Measurements from ENCODE around the gene HERPUD1. TPM values are rescaled to one million over a fixed set of nuclear protein-coding genes. Genes with fewer than 3 reads are reported as not detected.

Gene HERPUD1
- total RNA-seq, 1 experiment from 2014 or later, result 30.8 TPM

GRCh38 chr16:56903866-56904265 is 28.1 kb upstream of the HERPUD1 start:
- DNase-seq (ENCODE audit: low spot score), result no peak
- Mint-ChIP-seq H3K4me1 (peaks cover 4% of the 10 kb centered on the region), H3K27me3 (ENCODE audit: low read depth) (no peaks in the 10 kb centered on the region; the same call in 1 of the 2 replicates), H3K9me3 (peaks cover 15% of the 10 kb centered on the region), H3K4me3 (no peak overlapping the region), H3K27ac (no peak overlapping the region), H3K36me3 (0 out of 2 replicates have a peak, but pooled peaks cover 6% of the 10 kb centered on the region)
- ChIA-PET POLR2A (interaction anchor here (0.9 kb wide), 1 partner anchor 28 kb away, joined by 3 read pairs; the partner anchor contains the start of gene HERPUD1), CTCF (no interaction called here)
- ATAC-seq, result no peak
- TF ChIP-seq SP1 (CRISPR knock-in tag; conservative IDR thresholded peaks at IDR 0.05) (no peak), CBFB (CRISPR knock-in tag; IDR thresholded peaks at IDR 0.05; ENCODE audit: low read depth) (no peak), GRHL2 (CRISPR knock-in tag; IDR thresholded peaks at IDR 0.05; ENCODE audit: insufficient replicate concordance, severe bottlenecking) (no peak), ZBTB43 (CRISPR knock-in tag; IDR thresholded peaks at IDR 0.05) (no peak), ZNF138 (CRISPR knock-in tag; conservative IDR thresholded peaks at IDR 0.05) (no peak), TEAD1 (CRISPR knock-in tag; IDR thresholded peaks at IDR 0.05) (no peak), ZNF396 (CRISPR knock-in tag; IDR thresholded peaks at IDR 0.05; ENCODE audit: borderline replicate concordance) (no peak), PRRX2 (CRISPR knock-in tag; IDR thresholded peaks at IDR 0.05) (no peak)

GRCh38 chr16:56907401-56907800 is 24.5 kb upstream of the HERPUD1 start:
- ChIA-PET CTCF (no interaction called here), POLR2A (no interaction called here)
- H3K4me1 Mint-ChIP-seq, result peaks cover 36% of the 10 kb centered on the region
- H3K27me3 Mint-ChIP-seq (ENCODE audit: low read depth), result no peaks in the 10 kb centered on the region; the same call in 1 of the 2 replicates
- H3K4me3 Mint-ChIP-seq, result no peak overlapping the region
- TF ChIP-seq CREM (CRISPR knock-in tag; IDR thresholded peaks at IDR 0.05) (no peak), SP1 (CRISPR knock-in tag; conservative IDR thresholded peaks at IDR 0.05) (no peak), NFYB (CRISPR knock-in tag; conservative IDR thresholded peaks at IDR 0.05; ENCODE audit: low read depth) (no peak), RELA (CRISPR knock-in tag; IDR thresholded peaks at IDR 0.05; ENCODE audit: borderline replicate concordance) (no peak), SOX15 (CRISPR knock-in tag; IDR thresholded peaks at IDR 0.05) (no peak), CREB1 (CRISPR knock-in tag; IDR thresholded peaks at IDR 0.05) (no peak), CBFB (CRISPR knock-in tag; IDR thresholded peaks at IDR 0.05; ENCODE audit: low read depth) (no peak)
- TF ChIP-seq, protein P1, sequence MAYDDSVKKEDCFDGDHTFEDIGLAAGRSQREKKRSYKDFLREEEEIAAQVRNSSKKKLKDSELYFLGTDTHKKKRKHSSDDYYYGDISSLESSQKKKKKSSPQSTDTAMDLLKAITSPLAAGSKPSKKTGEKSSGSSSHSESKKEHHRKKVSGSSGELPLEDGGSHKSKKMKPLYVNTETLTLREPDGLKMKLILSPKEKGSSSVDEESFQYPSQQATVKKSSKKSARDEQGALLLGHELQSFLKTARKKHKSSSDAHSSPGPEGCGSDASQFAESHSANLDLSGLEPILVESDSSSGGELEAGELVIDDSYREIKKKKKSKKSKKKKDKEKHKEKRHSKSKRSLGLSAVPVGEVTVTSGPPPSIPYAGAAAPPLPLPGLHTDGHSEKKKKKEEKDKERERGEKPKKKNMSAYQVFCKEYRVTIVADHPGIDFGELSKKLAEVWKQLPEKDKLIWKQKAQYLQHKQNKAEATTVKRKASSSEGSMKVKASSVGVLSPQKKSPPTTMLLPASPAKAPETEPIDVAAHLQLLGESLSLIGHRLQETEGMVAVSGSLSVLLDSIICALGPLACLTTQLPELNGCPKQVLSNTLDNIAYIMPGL (CRISPR knock-in tag; IDR thresholded peaks at IDR 0.05), result no peak
- ATAC-seq, result no peak
- DNase-seq (ENCODE audit: low spot score), result no peak
- H3K27ac Mint-ChIP-seq, result no peak overlapping the region
- peaks cover 15% of the 10 kb centered on the region for H3K9me3 Mint-ChIP-seq
- 0 out of 2 replicates have a peak, but pooled peaks cover 6% of the 10 kb centered on the region for H3K36me3 Mint-ChIP-seq

GRCh38 chr16:56909527-56909979 is 22.4 kb upstream of the HERPUD1 start:
- Mint-ChIP-seq H3K4me3 (no peak overlapping the region), H3K27ac (no peak overlapping the region), H3K27me3 (ENCODE audit: low read depth) (no peaks in the 10 kb centered on the region; the same call in 1 of the 2 replicates), H3K4me1 (peaks cover 39% of the 10 kb centered on the region), H3K9me3 (peaks cover 15% of the 10 kb centered on the region), H3K36me3 (0 out of 2 replicates have a peak, but pooled peaks cover 6% of the 10 kb centered on the region)
- DNase-seq (ENCODE audit: low spot score) (no peak), ATAC-seq (no peak)
- ChIA-PET POLR2A (interaction anchor here (0.6 kb wide), 1 partner anchor 15 kb away, joined by 3 read pairs; no protein-coding TSS in a partner anchor), CTCF (interaction anchor here (1.5 kb wide), 1 partner anchor 11 kb away, joined by 4 read pairs; no protein-coding TSS in a partner anchor)
- TF ChIP-seq, protein P2, sequence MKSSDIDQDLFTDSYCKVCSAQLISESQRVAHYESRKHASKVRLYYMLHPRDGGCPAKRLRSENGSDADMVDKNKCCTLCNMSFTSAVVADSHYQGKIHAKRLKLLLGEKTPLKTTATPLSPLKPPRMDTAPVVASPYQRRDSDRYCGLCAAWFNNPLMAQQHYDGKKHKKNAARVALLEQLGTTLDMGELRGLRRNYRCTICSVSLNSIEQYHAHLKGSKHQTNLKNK (CRISPR knock-in tag; IDR thresholded peaks at IDR 0.05), result no peak
- TF ChIP-seq CREB1 (CRISPR knock-in tag; IDR thresholded peaks at IDR 0.05) (no peak), ATF3 (CRISPR knock-in tag; conservative IDR thresholded peaks at IDR 0.05) (no peak), MYBL2 (CRISPR knock-in tag; IDR thresholded peaks at IDR 0.05) (no peak), CREM (CRISPR knock-in tag; IDR thresholded peaks at IDR 0.05) (no peak), NR1H2 (CRISPR knock-in tag; IDR thresholded peaks at IDR 0.05) (no peak), NFATC4 (CRISPR knock-in tag; IDR thresholded peaks at IDR 0.05) (no peak), MAX (CRISPR knock-in tag; IDR thresholded peaks at IDR 0.05) (no peak), FOXP1 (CRISPR knock-in tag; IDR thresholded peaks at IDR 0.05; ENCODE audit: borderline replicate concordance) (no peak), IRF2 (CRISPR knock-in tag; IDR thresholded peaks at IDR 0.05; ENCODE audit: borderline replicate concordance, low read depth) (no peak)
- TF ChIP-seq, protein P3, sequence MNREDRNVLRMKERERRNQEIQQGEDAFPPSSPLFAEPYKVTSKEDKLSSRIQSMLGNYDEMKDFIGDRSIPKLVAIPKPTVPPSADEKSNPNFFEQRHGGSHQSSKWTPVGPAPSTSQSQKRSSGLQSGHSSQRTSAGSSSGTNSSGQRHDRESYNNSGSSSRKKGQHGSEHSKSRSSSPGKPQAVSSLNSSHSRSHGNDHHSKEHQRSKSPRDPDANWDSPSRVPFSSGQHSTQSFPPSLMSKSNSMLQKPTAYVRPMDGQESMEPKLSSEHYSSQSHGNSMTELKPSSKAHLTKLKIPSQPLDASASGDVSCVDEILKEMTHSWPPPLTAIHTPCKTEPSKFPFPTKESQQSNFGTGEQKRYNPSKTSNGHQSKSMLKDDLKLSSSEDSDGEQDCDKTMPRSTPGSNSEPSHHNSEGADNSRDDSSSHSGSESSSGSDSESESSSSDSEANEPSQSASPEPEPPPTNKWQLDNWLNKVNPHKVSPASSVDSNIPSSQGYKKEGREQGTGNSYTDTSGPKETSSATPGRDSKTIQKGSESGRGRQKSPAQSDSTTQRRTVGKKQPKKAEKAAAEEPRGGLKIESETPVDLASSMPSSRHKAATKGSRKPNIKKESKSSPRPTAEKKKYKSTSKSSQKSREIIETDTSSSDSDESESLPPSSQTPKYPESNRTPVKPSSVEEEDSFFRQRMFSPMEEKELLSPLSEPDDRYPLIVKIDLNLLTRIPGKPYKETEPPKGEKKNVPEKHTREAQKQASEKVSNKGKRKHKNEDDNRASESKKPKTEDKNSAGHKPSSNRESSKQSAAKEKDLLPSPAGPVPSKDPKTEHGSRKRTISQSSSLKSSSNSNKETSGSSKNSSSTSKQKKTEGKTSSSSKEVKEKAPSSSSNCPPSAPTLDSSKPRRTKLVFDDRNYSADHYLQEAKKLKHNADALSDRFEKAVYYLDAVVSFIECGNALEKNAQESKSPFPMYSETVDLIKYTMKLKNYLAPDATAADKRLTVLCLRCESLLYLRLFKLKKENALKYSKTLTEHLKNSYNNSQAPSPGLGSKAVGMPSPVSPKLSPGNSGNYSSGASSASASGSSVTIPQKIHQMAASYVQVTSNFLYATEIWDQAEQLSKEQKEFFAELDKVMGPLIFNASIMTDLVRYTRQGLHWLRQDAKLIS (CRISPR knock-in tag; IDR thresholded peaks at IDR 0.05; ENCODE audit: borderline replicate concordance), result no peak
- TF ChIP-seq, protein P4, sequence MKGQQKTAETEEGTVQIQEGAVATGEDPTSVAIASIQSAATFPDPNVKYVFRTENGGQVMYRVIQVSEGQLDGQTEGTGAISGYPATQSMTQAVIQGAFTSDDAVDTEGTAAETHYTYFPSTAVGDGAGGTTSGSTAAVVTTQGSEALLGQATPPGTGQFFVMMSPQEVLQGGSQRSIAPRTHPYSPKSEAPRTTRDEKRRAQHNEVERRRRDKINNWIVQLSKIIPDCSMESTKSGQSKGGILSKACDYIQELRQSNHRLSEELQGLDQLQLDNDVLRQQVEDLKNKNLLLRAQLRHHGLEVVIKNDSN (CRISPR knock-in tag; IDR thresholded peaks at IDR 0.05), result no peak

Measured in WTC11 (cell line).